GM13977 (cell line): Measurements from ENCODE around the gene SLC25A44.

Experiments used
- DNase-seq: peaks from one replicate; pipeline ENCODE4 v3.0.0; 2012; ENCODE audit warnings: low spot score
- CTCF ChIP-seq: IDR thresholded peaks from 2 replicates; pipeline ENCODE4 v1.5.1; 2012; ENCODE audit warnings: mild to moderate bottlenecking, control low read depth; ENCODE audit not compliant: insufficient read depth; ENCODE audit errors: extremely low read depth, missing control alignments
- in situ Hi-C: fragments of 300-500 bp; cut with MboI; formaldehyde crosslinking; loops from one replicate; pipeline ENCODE4 v1.12.0; 2022; ENCODE audit warnings: low sequenced_read_pairs, low pct_unique_long_range_greater_than_20kb, mixed read lengths, inconsistent platforms; ENCODE audit not compliant: unreplicated experiment

SLC25A44 gene

GRCh38 chr1:156217871-156218270 lies 24.0 kb downstream of the SLC25A44 start:
- in situ Hi-C loops = no loop called here
- DNase-seq = peak; percentile 55
- no peak for TF ChIP-seq CTCF

GRCh38 chr1:156220226-156220625 lies 26.3 kb downstream of the SLC25A44 start:
- no peak for TF ChIP-seq CTCF
- in situ Hi-C loops = loop anchor here (10.0 kb wide), 1 partner anchor 75 kb away; no protein-coding TSS in a partner anchor
- no peak for DNase-seq

GRCh38 chr1:156221986-156222692 lies 28.2 kb downstream of the SLC25A44 start:
- in situ Hi-C loops = loop anchor here (10.0 kb wide), 1 partner anchor 77 kb away; no protein-coding TSS in a partner anchor
- TF ChIP-seq CTCF = no peak

GRCh38 chr1:156225677-156226014 lies 31.7 kb downstream of the SLC25A44 start:
- in situ Hi-C loops = loop anchor here (10.0 kb wide), 1 partner anchor 81 kb away; no protein-coding TSS in a partner anchor
- no peak for DNase-seq
- no peak for TF ChIP-seq CTCF

More at GRCh38 chr1:156221986-156222692, 28.2 kb downstream of the SLC25A44 start:
- DNase-seq = no peak

- TF ChIP-seq CTCF = no peak
- peak; percentile 71 for DNase-seq
- in situ Hi-C loops = loop anchor here (10.0 kb wide), 1 partner anchor 81 kb away; no protein-coding TSS in a partner anchor
Observed at GRCh38 chr1:156226116-156226538, 32.2 kb downstream of the SLC25A44 start.

GRCh38 chr1:156226782-156227181 lies 32.9 kb downstream of the SLC25A44 start:
- no peak for TF ChIP-seq CTCF
- no peak for DNase-seq
- in situ Hi-C loops = loop anchor here (10.0 kb wide), 1 partner anchor 82 kb away; no protein-coding TSS in a partner anchor
